ENCODE results near the gene SEMA3C.
A peak's percentile ranks its signal among the peaks of the same experiment; 100 is the strongest.

The SEMA3C gene

DNA sequence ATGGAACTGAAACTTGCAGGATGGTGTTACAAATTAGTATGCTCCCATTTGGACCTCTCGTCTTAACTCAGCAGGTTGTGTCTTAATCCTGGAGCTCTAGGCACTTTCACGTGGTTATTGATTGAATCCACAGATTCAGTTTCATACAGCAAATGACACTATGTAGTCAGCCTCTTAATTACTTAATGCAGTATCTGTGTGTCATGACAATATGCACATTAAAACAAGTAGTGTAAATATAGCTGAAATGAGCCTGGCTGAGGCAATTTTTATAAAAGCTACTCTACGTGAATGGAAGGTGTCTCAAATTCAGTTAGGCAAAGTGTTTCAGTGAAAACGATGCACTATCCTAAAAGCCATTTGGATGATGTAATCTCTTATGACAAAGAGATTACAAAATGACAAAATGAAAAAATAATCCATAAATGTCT lies 193.7 kb downstream of the SEMA3C start:
- no peak overlapping the region for H3K4me3 ChIP-seq (ENCODE audit: low read length)
- no peak for DNase-seq (ENCODE audit: low read depth)

DNA sequence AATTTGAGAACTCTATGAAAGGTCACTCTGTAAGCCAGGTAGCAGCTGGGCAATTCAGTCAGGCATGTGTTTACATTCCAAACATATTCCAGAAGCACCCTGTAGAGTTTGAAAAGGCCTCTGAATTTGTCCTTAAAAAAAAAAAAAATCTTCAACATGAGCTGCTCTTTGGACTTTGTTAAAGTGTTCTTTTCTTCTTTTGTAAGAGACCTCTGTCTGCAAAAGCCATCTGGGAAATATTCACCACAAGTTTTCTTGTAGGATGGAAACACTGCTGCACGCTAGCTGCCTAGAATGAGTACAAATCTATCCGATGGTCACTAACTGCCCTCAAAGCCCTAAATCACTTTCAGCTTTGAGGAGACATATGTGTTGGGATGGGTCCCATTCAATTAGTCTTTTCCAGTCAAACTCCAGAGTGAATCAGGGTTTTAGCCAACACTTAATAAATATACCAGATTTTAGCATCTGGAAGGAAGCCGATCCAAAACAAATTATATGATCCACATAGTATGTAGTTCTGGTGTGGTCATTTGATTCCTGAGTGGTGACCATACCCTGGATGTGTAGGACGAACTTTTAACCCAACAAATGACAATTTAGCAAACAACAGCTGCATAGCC lies 194.5 kb downstream of the SEMA3C start:
- TF ChIP-seq, protein P1, sequence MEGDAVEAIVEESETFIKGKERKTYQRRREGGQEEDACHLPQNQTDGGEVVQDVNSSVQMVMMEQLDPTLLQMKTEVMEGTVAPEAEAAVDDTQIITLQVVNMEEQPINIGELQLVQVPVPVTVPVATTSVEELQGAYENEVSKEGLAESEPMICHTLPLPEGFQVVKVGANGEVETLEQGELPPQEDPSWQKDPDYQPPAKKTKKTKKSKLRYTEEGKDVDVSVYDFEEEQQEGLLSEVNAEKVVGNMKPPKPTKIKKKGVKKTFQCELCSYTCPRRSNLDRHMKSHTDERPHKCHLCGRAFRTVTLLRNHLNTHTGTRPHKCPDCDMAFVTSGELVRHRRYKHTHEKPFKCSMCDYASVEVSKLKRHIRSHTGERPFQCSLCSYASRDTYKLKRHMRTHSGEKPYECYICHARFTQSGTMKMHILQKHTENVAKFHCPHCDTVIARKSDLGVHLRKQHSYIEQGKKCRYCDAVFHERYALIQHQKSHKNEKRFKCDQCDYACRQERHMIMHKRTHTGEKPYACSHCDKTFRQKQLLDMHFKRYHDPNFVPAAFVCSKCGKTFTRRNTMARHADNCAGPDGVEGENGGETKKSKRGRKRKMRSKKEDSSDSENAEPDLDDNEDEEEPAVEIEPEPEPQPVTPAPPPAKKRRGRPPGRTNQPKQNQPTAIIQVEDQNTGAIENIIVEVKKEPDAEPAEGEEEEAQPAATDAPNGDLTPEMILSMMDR (IDR thresholded peaks at IDR 0.05; ENCODE audit: insufficient read depth, low read depth, low read length, missing control alignments), result no peak
- DNase-seq (ENCODE audit: low read depth), result no peak
- H3K4me3 ChIP-seq (ENCODE audit: low read length), result no peak overlapping the region

More for the DNA sequence above, 193.7 kb downstream of the SEMA3C start:
- TF ChIP-seq, protein P1 (IDR thresholded peaks at IDR 0.05; ENCODE audit: insufficient read depth, low read depth, low read length, missing control alignments), result no peak

DNA sequence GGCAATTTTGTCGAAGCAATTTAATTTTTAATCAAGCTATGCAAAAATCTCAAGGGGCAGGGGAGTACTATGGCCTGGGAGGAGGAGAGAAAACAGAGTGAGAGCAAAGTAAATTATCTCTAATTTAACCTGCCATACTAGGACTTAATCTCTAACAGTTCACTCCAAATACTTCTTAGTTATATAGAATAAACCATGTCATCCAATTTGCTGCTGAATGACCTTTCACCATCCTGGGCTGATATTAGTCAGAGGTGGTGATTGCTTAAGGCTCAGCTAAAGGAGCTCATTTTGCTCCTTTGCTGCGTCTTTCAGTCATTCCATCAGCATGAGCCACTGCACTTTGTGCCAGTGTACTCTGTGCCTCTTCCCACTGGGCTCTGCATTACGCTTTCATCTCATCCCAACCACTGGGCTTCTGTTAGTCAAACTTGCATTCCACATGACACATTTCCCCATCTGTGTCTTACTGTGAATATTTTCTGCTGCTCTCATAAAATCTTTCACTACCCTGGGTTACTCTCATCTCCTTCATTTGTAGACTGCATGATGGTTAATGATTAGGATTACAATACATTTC lies 196.1 kb downstream of the SEMA3C start:
- TF ChIP-seq, protein P1 (IDR thresholded peaks at IDR 0.05; ENCODE audit: insufficient read depth, low read depth, low read length, missing control alignments), result no peak
- peak; percentile 99 for DNase-seq (ENCODE audit: low read depth)
- H3K4me3 ChIP-seq (ENCODE audit: low read length), result no peak overlapping the region

DNA sequence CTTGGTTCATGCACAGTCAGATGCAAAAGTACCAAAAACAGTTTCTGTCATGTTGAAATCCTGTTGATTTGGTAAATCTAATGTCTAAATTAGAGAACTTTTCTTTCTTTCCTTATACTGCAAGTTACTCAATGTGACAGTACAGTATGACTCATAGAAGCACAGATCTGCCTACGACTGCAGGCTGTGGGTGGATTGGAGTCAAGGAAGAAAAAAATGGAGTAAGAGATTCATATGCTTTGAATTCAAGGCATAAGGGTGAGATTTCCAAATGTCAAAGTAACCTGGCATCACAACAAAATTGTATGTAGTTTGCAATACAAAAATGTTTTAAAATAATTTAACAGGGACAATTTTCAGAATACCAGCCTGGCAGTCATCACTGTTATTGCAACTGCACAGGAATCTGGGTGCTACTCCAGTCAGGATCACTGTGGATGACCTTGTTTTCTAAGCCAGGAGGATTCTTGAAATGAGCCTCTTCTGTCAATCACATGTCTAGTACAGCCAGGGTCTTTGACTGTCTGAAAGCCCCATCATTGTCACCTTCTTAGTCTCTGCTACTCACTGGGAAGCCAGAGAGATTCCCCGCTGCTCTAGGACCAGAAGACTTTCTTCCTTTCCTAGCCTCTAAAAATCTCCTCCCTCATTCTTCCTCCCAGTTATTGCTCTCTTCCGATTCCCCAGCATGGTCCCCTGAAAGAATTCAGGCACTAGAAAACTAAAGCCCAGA lies 196.8 kb downstream of the SEMA3C start:
- peak; percentile 87 for DNase-seq (ENCODE audit: low read depth)
- TF ChIP-seq, protein P1 (IDR thresholded peaks at IDR 0.05; ENCODE audit: insufficient read depth, low read depth, low read length, missing control alignments), result no peak
- H3K4me3 ChIP-seq (ENCODE audit: low read length), result no peak overlapping the region

DNA sequence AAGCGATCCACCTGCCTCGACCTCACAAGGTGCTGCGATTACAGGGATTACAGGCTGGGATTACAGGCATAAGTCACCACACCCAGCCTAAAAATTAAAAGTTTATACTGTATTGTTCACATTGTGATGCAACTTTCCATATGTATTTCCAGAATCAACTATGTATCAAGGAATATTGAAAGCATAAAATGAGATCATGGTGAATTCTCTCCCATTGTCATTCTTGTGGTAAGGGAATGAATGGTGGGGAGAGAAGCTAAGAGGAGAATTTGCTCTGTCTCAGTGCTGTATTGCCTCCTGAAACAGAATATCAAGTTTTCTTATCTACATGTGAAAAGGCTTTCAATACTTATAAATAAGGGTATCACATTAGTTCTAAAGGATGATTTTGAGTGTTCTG lies 198.7 kb downstream of the SEMA3C start:
- TF ChIP-seq, protein P1 (IDR thresholded peaks at IDR 0.05; ENCODE audit: insufficient read depth, low read depth, low read length, missing control alignments), result no peak
- no peak for DNase-seq (ENCODE audit: low read depth)
- no peak overlapping the region for H3K4me3 ChIP-seq (ENCODE audit: low read length)

DNA sequence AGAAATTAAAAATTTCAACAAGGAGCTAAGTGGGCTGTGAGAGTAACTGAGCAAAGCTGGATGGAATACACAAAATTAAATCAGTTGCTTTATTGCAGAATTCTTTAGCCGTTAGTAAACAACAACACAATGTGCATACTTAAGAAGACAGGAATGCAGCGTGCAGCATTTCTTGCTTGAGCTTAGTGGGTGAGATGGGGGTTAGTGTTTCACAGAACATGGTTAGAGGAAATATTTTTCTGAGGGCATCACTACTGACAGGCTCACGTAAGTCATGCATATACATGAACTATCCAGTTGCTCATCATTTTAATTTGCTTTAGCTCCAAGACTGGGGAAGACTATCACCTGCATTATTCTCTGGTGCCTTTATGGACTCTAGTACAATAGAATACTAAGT lies 199.6 kb downstream of the SEMA3C start:
- H3K4me3 ChIP-seq (ENCODE audit: low read length), result no peak overlapping the region
- TF ChIP-seq, protein P1 (IDR thresholded peaks at IDR 0.05; ENCODE audit: insufficient read depth, low read depth, low read length, missing control alignments), result no peak
- peak; percentile 83 for DNase-seq (ENCODE audit: low read depth)
